OCI-LY7 (cell line): Measurements from ENCODE around the gene FAM20A.

Experiments
- EZH2phosphoT487 ChIP-seq: fragments of 200-600 bp; sonication (generic); IDR thresholded peaks from 2 replicates; pipeline ENCODE4 v1.6.1; 2018; ENCODE audit warnings: low read depth, borderline replicate concordance, mild to moderate bottlenecking, mixed run types, antibody characterized with exemption, low read length, moderate library complexity, mixed read lengths
- TF ChIP-seq, protein P1 (sequence below): fragments of 200-600 bp; sonication (generic); conservative IDR thresholded peaks from 2 replicates; pipeline ENCODE4 v1.5.1; 2014; ENCODE audit warnings: mild to moderate bottlenecking, antibody characterized with exemption, low read length, moderate library complexity, mixed read lengths

DNA sequence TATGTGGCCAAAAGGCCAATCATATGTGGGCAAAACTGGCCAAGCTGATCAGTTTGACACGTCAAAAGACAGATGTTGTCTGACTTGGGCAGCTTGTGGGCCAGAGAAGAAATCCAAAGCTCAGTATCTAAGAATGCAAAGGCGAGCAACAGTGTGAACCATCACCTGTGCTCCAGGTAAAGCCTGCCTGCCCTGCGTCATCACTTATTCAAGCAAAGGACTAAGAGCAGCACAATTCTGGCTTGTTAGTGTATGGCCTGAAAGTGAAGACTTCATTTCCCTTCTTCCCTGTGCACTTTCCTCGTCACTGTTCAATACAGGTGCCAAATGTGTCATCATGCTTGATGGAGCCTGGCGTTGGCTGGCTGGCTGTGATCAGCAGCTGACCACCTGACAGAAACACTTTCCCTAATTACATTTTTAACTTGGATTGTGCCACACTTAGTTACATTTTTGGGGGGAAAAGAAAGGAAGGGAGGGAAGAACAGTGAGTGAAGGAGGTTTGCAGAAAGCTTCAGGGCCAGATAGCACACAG, 4.7 kb downstream of the FAM20A start:
- TF ChIP-seq, protein P1, sequence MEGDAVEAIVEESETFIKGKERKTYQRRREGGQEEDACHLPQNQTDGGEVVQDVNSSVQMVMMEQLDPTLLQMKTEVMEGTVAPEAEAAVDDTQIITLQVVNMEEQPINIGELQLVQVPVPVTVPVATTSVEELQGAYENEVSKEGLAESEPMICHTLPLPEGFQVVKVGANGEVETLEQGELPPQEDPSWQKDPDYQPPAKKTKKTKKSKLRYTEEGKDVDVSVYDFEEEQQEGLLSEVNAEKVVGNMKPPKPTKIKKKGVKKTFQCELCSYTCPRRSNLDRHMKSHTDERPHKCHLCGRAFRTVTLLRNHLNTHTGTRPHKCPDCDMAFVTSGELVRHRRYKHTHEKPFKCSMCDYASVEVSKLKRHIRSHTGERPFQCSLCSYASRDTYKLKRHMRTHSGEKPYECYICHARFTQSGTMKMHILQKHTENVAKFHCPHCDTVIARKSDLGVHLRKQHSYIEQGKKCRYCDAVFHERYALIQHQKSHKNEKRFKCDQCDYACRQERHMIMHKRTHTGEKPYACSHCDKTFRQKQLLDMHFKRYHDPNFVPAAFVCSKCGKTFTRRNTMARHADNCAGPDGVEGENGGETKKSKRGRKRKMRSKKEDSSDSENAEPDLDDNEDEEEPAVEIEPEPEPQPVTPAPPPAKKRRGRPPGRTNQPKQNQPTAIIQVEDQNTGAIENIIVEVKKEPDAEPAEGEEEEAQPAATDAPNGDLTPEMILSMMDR, result no peak
- TF ChIP-seq EZH2phosphoT487, result no peak
